ENCODE data around the gene CYSRT1.

The CYSRT1 gene

GRCh38 chr9:137212520-137212919 is 12.5 kb upstream of the CYSRT1 start:
- no peak for DNase-seq (ENCODE audit: low read depth)

- no peak for DNase-seq (ENCODE audit: low read depth)
Observed at GRCh38 chr9:137213160-137214060, 11.6 kb upstream of the CYSRT1 start.

- DNase-seq (ENCODE audit: low read depth), result no peak
Observed at GRCh38 chr9:137214620-137215019, 10.4 kb upstream of the CYSRT1 start.

GRCh38 chr9:137215196-137215986 is 9.6 kb upstream of the CYSRT1 start:
- no peak for DNase-seq (ENCODE audit: low read depth)

- no peak for DNase-seq (ENCODE audit: low read depth)
Observed at GRCh38 chr9:137216188-137216965, 8.6 kb upstream of the CYSRT1 start.

GRCh38 chr9:137217276-137218211 is 7.4 kb upstream of the CYSRT1 start:
- DNase-seq (ENCODE audit: low read depth), result no peak

- DNase-seq (ENCODE audit: low read depth), result no peak
Observed at GRCh38 chr9:137218212-137218753, 6.7 kb upstream of the CYSRT1 start.

- DNase-seq (ENCODE audit: low read depth), result no peak
Observed at GRCh38 chr9:137218754-137219271, 6.2 kb upstream of the CYSRT1 start.

- no peak for DNase-seq (ENCODE audit: low read depth)
Observed at GRCh38 chr9:137219757-137220316, 5.1 kb upstream of the CYSRT1 start.

GRCh38 chr9:137220317-137221094 is 4.5 kb upstream of the CYSRT1 start:
- no peak for DNase-seq (ENCODE audit: low read depth)

GRCh38 chr9:137221095-137221505 is 3.9 kb upstream of the CYSRT1 start:
- DNase-seq (ENCODE audit: low read depth), result no peak

GRCh38 chr9:137221506-137222111 is 3.4 kb upstream of the CYSRT1 start:
- DNase-seq (ENCODE audit: low read depth), result no peak

GRCh38 chr9:137222190-137223077 is 2.5 kb upstream of the CYSRT1 start, which contains the start of gene RNF208:
Gene RNF208, minus strand, starts transcription at chr9:137222240. Its CDS starts 1,028 bp downstream, at chr9:137221212.
- no peak for DNase-seq (ENCODE audit: low read depth)

GRCh38 chr9:137223078-137223970 is 1.6 kb upstream of the CYSRT1 start:
- peak; percentile 98 for DNase-seq (ENCODE audit: low read depth)

- no peak for DNase-seq (ENCODE audit: low read depth)
Observed at GRCh38 chr9:137225699-137226331, 841 bp downstream of the CYSRT1 start.

- no peak for DNase-seq (ENCODE audit: low read depth)
Observed at GRCh38 chr9:137226338-137227053, 1.5 kb downstream of the CYSRT1 start.
